NOMO-1 treated with DMSO at 0.1 percent for 48 hours (cell line): ENCODE results near the gene SIRT5.

Experiments
- DNase-seq: peaks from one replicate; lab custom pipeline; 2025; ENCODE audit not compliant: unreplicated experiment; lab: John Stamatoyannopoulos, UW

The SIRT5 gene

DNA sequence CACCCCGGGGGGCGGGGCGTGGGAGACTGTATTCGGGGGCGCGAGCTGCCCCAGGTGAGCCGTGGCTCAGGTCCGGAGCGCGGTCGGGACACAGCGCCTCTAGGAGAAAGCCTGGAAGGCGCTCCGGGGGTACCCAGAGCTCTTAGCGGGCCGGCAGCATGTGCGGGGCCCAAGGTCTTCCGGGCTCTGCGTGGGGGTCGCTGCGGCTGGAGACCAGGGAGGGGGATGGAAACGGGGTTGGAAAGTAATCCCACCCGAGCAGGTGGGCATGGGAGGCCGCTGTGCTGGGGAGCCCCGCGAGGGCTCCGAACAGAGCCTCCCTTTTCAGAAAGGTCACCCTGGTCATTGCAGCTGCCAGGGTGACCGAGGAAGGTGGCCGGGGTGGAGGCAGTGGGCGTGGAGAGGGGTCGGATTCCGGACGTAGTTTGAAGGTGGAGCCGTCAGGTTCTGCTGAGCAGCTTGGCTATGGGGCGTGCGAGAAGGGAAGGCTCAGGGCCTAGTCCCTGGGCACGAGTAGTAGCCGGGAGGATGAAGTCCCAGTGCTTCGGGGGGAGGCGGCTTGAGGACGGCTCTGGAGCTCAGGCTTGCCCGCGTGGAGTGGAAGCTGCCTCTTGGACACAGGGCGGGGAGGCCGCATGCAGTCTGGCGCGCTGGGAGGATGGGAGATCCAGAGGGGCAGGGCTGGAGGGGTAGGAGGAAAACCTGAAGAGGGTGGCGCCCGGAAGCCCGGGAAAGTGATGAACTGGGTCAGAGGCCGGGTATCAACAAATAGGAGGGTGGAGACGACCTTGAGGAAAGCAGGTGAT is at the start of gene SIRT5:
TSS of gene SIRT5 (plus strand) at position 31 of the 806 bp plus-strand sequence. CDS start 9,510 bp downstream, outside the sequence.
- peak; percentile 83 for DNase-seq

DNA sequence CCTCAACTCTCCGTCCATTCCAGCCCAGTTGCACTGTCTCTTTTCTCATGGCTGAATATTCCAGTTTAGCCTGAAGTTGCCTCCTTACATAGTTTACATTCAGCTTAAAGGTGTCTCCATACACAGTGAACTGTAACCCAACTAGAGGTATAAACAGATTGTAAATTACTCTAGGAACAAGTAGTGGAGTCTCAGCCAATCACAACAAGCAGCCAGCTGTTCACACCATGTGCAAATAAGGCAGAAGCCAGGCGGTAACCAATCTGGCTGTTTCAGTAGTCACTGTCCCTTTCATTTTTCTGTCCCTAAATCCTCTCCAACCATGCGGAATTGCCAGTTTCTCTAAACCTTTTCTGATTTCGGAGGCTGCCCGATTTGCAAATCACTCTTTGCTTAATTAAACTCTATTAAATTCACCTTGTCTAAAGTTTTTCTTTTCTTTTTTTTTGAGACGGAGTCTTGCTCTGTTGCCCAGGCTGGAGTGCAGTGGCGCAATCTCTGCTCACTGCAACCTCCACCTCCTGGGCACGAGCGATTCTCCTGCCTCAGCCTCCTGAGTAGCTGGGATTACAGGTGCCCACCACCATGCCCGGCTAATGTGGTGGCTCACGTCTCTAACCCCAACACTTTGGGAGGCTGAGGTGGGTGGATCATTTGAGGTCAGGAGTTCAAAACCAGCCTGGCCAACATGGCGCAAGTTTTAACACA is 49.4 kb upstream of the SIRT5 start:
- DNase-seq = no peak

DNA sequence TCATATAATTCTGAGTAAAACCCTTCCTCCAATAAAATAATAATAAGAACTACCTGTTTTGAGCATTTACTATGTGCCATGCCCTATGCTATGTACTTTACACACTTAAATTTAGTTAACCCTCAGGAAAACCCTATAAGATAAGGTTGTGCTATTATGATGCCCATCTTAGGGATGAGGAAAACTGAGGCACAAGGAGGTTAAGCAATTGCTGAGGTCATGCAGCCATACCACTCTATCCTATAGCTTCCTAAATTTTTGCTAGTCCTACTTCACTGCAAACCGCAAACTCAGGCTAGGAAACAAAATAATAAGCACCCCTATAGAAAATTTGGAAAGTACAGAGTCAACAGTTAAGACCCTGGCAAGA is 48.1 kb upstream of the SIRT5 start:
- no peak for DNase-seq

DNA sequence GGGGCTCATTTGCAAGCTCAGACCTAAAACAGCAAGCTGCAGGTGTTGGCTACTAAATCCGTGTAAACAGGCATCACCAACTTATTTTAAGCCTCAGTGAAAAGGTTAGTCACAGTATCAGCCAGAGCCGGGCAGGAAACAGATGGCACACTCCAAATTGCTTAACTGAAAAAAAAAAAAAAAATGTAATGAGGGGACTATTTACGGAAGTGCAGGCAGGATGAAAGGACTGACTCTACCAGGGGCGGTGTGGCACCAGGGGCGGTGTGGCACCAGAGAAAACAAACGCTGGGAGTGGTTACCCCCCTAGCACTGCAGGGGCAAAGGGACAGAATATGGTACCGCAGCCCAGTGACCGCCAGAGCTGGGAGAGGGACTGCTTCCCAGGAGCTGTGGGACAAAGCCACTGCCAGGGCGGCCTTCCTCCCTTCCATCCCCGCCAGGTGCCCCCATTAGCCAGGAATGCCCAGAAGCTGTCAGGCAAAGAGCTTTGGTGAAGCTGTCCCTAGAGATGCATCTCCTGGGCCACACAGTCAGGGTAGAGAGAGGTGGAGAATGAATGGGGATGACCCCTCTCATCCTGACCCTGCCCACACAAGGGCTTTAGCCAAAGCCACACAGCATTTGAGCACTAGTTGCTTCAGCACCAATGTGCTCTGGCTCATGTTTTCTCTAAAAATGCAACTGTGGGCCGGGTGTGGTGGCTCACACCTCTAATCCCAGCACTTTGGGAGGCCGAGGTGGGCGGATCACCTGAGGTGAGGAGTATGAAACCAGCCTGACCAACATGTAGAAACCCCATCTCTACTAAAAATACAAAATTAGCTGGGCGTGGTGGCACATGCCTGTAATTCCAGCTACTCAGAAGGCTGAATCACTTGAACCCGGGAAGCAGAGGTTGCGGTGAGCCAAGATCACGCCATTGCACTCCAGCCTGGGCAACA is 47.4 kb upstream of the SIRT5 start:
- DNase-seq = peak; percentile 94

DNA sequence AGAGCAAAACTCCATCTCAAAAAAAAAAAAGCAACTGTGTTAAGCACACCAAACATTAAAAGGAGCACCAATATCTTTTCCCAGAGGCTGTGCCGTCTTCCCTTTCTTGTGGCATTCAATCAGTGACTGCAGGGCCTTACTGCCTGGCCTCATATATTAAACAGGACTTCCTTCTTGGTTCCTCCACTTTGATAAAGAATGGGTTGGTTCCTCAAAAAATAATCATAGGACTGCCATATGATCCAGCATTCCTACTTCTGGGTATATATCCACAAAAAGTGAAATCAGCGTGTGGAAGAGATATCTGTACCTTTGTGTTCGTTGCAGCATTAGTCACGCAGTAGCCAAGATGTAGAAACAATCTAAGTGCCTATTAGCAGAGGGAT is 46.7 kb upstream of the SIRT5 start:
- peak; percentile 5 for DNase-seq

DNA sequence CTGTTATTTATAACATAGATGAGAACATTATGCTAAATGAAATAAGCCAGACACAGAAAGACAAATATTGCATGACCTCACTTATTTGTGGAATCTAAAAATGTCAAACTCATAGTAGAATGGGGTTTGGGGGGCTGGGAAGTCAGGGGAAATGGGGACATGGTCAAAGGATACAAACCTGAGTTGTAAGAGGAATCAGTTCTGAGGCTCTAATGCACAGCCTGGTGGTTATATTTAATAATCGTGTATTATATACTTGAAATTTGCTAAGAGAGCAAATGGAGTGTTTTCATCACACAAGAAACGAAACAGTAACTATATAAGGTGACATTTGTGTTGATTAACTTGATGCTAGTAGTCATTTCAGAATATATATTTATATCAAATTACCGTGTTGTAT is 46.2 kb upstream of the SIRT5 start:
- no peak for DNase-seq

DNA sequence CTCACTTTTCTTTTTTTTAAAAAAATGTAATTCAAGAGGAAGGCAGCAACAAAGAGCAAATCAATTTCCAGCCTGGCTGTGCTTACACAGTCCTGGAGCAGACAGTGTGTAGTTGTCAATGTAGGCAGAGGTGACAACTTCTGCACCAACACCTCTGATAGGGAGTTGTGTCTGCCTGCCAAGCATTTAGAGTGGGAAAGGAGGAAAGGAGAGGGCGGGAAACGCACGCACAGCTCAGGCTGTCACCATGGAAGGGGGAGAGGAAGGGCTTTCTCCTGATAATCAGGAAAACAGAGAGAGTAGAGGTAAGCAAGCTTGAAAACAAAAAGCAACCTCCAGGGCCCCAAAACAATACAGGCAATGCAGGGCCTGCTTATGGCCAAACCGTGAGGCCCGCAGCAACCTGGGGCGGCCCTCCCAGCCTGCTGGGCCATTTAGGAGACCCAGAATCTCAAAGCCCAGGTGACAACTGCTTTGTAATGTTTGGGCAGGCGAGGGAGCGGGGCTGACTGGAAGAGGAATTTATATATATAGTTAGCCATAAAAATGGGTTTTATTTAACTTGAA is 45.5 kb upstream of the SIRT5 start:
- no peak for DNase-seq

DNA sequence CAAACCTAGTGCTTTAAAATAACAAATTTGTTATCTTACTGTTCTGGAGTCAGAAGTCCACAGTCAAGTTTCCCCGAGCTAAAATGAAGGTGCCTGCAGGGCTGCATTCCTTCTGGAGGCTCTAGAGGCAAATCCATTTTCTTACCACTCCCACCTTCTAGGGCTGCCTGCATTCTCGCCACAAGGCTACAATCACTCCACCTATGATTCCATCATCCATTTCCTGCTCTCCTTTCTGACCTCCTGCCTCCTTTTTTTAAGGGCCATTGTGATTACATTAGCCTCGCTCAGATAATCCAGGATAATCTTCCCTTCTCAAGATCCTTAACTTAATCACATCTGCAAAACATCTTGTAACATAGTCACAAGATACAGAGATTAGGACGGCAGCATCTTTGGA is 42.4 kb upstream of the SIRT5 start:
- DNase-seq = no peak

DNA sequence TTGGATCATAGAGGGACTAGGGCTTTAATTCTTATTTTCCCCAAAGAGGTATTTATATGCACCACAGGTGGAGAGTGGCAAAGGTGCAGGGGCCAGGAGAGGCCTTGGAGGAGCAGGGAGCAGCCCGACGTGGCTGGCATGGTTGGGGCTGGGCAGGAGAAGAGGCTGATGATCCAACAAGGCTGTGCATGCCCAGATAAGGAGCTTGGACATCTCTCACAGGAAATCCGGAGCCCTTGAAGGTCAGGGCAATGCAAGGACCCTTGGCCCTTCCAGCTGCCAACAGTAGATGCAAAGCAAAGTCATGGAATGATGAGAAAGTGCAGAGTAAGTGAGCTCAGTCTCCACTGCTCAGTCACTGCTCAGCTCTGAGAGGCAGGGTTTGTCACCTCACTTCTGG is 39.9 kb upstream of the SIRT5 start:
- no peak for DNase-seq

DNA sequence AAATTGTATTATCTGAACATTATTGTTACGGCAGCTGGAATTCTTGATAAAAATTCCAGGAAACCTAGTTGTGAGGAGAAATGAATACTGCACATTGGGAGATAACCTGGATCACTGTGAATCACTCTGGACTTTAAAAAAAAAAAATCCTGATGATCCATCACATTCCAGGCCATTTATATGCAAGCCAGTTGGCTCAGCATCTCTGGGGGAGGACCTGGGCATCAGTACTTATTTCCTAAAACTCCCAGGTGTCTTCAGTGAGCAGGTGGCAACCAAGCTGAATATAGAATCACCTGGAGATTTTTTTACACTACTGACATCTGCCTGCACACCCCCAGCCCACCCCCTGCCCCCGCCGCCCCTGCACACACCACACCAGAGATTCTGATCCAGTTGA is 39.1 kb upstream of the SIRT5 start:
- no peak for DNase-seq

DNA sequence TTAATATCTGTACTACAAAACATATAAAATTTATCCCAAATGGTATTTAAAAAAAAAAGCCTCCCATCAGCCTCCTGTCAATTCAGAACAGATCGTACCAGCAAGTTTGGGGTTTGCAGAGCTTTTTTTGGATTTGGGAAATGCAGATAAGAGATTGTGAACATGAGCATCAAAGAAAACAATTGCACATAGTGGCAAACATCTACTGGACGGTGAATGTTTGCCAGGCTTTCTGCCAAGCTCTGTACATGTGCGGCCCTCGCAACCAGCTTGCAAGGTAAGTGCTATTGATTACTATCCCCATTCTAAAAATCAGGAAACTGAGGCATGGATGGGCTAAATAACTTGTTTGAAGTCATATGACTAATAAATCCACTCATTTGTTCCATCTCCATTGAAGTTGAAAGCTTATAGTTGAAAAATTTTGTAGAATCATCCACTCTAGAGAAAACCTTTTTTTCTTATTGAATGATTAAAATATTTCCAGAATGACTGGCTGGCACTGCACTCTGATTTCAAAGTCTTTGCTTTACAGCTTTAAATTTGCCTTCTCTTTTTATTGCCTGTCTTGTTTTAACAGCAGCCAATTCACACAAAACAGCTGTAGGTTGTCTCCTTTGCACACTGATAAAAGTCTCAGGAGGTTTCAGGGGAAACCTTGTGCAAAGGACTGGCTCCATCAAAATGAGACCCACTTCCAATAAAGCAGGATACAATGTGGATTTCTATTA is 37.4 kb upstream of the SIRT5 start:
- no peak for DNase-seq

DNA sequence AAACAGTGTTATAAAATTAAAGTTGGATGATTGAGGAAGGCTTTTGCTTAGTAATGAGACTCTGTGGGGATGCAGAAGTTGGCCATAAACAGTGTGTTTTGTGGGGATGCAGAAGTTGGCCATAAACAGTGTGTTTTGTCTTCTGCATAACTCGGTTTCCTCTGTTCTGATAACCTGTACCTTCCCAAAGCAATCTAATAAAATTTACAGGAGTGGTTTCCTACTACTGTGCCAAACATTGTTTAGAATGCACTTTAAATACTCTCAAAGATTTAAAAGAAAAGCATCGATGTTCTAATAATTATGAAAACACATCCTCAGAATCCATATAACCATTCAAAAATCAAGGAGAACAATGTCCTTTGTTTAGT is 36.9 kb upstream of the SIRT5 start:
- no peak for DNase-seq

DNA sequence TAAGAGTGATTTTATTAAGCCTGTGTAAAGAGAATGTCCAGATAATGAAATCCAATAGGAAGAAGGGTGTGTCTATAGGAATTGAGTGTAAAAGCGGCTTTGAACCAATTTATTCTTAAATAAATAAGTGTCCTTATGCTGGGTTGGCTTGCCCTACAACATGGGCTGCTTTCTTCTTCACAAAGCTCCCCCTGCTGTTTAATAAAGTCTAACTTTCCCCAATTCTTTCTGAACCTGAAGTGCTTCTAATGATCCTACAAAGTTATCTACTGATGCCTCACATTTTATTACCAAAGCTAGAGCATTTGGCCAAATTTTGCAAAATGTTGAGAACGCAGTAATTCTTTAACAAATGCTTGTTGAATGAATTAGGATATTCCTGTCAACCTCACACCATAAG is 36.3 kb upstream of the SIRT5 start:
- no peak for DNase-seq

DNA sequence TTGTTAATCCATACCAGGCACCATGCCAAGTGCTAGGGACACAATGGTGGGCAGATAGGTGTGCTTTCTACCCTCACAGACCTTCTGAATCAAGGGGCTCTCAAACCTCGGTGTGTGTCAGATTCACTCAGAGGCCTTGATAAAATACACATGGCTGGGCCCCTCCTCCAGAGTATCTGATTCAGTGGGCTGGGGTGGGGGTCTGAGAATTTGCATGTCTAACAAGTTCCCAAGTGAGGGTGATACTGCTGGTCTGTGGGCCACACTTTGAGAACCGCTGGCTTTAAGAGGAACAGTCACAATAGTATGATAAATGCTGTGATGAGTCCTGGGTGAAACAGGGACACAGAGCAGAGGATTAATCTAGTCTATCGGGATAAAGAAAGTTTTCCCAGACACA is 35.8 kb upstream of the SIRT5 start:
- DNase-seq = no peak

DNA sequence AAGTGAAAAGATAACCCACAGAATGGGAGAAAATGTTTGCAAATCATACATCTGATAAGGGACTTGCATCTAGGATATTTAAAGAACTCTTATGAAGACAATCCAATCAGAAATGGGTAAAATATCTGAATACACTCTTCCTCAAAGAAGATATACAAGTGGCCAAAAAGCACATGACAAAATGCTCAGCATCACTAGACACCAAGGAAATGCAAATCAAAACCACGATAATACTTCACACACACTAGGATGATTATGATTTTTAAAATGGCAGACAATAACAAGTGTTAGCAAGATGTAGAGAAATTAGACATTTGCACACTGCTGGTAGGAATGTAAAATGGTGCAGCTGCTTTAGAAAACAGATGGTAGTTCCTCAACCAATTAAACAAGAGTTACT is 34.8 kb upstream of the SIRT5 start:
- no peak for DNase-seq

DNA sequence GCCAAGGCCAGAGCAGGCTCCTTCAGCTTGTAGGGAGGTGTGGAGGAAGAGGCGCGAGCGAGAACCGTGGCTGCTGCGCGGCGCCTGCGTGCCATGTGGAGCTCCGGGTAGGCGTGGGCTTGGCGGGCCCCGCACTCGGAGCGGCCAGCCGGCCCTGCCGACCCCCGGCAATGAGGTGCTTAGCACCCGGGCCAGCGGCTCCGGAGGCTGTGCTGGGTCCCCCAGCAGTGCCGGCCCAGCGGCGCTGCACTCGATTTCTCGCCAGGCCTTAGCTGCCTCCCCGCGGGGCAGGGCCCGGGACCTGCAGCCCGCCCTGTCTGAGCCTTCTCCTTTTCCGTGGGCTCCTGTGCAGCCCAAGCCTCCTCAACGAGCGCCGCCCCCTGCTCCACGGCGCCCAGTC is 32.9 kb upstream of the SIRT5 start:
- no peak for DNase-seq

DNA sequence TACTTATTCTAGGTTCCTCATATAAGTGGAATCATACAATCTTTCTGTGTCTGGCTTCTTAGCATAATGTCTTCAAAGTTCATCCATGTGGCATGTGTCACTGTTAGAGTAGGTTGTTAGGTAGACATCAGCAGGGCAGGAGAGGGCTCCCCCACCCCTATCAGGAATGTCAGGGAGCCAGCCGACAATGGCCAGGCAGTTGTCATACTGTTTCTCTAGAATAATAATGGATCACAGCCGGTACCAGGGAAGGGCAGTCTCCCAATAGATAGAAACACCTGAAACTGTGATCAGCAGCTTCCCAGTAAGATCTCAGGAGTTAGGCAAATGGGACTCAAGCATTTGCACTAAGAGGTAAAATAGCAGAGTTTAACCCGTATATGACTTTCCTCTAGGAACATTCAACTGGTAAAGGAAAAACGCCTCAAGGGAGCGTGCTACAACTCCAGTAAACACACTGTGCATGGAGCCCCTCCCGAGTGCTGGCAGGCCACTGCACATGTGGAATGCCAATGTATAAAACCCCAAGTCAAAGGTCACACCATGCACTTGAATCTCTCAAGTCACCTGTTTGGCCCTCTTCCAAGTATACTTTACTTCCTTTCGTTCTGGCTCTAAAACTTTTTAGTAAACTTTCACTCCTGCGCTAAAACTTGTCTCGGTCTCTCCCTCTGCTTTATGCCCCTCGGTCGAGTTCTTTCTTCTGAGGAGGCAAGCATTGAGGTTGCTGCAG is 29.8 kb upstream of the SIRT5 start:
- DNase-seq = no peak

DNA sequence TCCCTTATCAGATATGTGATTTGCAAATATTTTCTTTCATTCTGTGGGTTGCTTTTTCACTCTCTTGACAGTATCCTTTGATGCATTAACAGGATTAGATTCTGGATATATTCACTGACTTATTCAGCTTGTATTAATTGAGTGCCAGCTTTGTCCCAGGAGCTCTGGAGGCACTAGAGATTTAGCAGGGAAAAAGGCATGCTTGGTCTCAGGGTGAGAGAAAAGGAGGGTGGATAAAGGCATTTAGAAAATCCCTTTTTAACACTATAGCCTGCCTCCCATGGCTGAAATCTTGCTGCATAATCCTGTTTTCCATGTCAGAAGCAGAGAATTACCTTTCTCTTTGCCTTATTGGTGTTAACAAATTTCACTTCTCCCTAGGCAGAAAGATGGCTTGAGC is 28.5 kb upstream of the SIRT5 start:
- DNase-seq = no peak

DNA sequence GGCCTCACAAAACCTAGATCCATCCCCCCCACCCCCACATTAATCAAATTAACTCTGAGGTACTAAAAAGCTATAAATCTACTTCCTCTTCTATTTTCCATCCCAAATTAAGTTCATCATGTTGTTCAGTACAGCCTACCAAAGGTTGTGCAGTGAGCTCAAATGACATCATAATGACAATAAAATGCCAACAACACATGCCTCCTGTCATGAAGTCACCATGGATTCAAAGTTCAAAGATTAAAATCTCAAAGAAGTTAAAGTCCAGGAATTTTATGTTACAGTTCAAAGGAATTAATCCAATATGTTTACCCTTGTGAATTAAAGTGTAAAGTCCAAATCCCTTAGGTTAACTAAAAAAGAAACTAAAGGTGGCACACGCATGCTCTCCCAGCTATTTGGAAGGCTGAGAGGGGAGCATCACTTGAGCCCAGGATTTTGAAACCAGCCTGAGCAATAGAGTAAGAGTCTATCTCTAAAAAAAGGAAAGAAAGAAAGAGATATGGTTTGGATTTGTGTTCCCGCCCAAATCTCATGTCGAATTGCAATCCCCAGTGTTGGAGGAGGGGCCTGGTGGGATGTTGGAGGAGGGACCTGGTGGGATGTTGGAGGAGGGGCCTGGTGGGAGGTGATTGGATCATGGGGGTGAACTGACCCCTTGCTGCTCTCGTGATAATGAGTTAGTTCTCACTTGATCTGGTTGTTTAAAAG is 25.7 kb upstream of the SIRT5 start:
- DNase-seq = peak; percentile 2
